Subcutaneous adipose tissue (tissue), 4 donors: Measurements from ENCODE around the gene PDCD5. TPM values are rescaled to one million over a fixed set of nuclear protein-coding genes. Genes with fewer than 3 reads are reported as not detected.

Experiments
- small RNA-seq: library from RNA; depleted of rRNA; stranded (forward); fragments of <200 nt; gene quantifications from one replicate; pipeline ENCODE3, GENCODE V24; 2016
- total RNA-seq, 4 donors: library from RNA; depleted of rRNA; stranded (reverse); fragments of >200 nt; gene quantifications; one replicate each; pipeline ENCODE4 v1.1.0, GENCODE V29; 2016
- TF ChIP-seq, protein P1 (sequence below): fragments of 450-650 bp; IDR thresholded peaks from one replicate; pipeline ENCODE4 v1.5.1; 2016; ENCODE audit warnings: low read depth, mild to moderate bottlenecking, control low read depth, antibody characterized with exemption, moderate library complexity

Gene PDCD5
- total RNA-seq, 4 donors from 2014 or later: 84.7 to 132 (median 89.3) TPM

DNA sequence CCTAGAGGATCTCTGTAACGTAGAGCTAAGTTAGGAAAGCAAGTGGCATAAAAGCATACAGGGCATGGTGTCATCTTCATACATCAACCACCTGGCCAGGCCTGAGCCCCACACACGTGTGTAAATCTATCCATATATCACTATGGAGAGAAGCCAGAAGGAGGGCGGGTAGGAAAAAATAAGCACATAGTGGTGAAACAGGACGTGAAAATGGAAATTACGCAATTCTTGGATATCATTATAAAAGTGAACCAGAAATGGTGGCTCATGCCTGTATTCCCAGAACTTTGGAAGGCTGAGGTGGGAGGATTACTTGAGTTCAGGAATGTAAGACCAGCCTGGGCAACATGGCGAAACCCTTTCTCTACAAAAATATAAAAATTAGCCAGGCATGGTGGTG lies 43.4 kb downstream of the PDCD5 start:
- TF ChIP-seq, protein P1, sequence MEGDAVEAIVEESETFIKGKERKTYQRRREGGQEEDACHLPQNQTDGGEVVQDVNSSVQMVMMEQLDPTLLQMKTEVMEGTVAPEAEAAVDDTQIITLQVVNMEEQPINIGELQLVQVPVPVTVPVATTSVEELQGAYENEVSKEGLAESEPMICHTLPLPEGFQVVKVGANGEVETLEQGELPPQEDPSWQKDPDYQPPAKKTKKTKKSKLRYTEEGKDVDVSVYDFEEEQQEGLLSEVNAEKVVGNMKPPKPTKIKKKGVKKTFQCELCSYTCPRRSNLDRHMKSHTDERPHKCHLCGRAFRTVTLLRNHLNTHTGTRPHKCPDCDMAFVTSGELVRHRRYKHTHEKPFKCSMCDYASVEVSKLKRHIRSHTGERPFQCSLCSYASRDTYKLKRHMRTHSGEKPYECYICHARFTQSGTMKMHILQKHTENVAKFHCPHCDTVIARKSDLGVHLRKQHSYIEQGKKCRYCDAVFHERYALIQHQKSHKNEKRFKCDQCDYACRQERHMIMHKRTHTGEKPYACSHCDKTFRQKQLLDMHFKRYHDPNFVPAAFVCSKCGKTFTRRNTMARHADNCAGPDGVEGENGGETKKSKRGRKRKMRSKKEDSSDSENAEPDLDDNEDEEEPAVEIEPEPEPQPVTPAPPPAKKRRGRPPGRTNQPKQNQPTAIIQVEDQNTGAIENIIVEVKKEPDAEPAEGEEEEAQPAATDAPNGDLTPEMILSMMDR: no peak

DNA sequence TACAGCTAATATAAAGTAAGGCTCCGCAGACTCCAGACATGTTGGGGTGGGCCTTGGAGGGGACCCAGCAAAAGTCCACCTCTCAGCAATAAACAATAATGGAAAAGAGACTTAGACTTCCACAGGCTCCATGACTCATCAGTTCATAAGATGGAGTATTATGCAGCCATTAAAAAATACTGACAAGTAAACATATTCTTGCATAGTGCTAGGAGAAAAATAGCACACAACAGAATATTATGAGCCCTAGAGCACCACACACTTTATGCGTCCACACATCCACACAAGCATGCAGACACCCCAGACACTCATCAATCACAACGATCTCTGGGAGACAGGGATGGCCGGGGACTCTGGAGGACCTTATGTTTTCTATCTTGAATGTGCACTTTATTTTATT lies 46.0 kb downstream of the PDCD5 start:
- TF ChIP-seq, protein P1: no peak

DNA sequence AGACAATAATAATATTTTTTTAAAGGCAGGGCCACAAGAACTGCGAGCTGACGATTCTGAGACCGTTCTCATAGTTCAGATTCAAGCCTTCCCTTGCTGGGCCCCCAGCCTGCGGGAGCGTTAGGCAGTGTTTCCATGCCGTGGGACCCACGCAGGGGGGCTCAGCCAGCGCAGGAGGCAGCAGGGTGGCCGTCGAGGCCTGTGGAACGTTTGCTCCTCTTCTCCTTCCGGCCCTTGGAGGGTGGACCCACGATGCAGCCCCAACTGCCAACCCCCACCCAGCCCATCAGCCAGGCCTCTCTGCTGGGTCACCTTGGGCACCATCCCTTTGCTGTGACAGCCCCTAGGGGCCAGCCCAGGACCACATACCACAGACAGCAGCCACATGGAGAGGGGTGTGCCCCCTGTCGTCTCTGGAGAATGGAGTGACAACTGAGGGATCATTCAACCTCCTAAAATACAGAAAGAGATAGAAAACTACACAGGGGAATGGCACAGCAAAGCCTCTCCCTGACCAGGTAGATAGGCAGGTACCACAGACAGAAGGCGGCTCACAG lies 46.8 kb downstream of the PDCD5 start:
- TF ChIP-seq, protein P1: no peak

DNA sequence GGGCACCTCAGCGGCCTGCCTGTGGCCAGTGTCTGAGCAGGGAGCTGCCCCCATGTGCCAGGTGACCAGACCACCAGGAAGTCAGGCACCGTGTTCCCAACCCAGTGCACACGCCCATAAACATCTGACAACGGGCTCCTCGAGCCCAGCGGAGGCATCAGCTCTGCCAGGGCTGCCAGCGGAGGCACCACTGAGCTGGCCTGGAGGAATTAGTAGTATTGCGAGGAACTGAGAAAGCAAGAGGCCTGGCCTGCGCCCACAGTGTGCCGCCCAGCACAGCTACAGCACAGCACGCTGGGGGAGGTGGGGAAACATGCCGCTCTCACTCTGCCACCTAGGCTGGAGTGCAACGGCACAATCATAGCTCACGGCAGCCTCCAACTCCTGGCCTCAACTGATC lies 49.3 kb downstream of the PDCD5 start:
- TF ChIP-seq, protein P1: no peak

DNA sequence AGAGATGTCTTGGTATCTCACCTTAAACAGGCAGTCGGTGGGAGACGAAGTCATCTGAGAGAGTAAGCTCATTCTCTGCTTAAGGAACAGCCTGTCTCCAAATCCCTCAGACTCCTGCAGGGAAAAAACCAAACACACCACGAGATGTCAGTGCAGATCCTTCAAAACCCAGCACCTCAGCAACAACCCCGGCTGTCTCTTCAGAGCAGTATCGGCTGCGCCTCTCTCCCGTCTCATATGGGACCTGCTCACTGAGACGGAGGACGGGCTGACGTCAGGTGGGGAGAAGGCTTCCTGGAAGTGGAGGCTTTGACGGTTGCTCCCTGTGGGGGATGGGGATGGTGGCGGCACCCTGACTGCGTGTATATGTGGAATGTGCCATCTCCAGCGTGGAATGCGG lies 50.4 kb downstream of the PDCD5 start:
- TF ChIP-seq, protein P1: no peak

Small RNAs within 50 kb of the gene (small RNA-seq; reads per million reads assigned to genes)
- not detected for gene SNORA68B

Other genes starting within 250 kb of the PDCD5 start
- gene ZNF507, start 235.6 kb upstream of the PDCD5 start, total RNA-seq: 10 to 100 TPM; 14.1 to 22.0 (median 20.3) TPM
- gene DPY19L3, start 175.4 kb upstream of the PDCD5 start, total RNA-seq: 10 to 100 TPM; 16.6 to 38.6 (median 34.7) TPM
- gene ANKRD27, start 94.0 kb downstream of the PDCD5 start, total RNA-seq: 10 to 100 TPM; 22.8 to 28.2 (median 26.9) TPM
- gene RGS9BP, start 94.7 kb downstream of the PDCD5 start, total RNA-seq: under 1 TPM in 2 of 4 donors, not detected in 2; 0.16 to 0.51 TPM
- 10 to 100 TPM in 1 of 4 donors, 1 to 10 TPM in 3; 4.4 to 10.4 (median 9.4) TPM for gene NUDT19, start 110.6 kb downstream of the PDCD5 start, total RNA-seq
- 1 to 10 TPM in 1 of 4 donors, not detected in 3; 1.2 TPM for gene TDRD12, start 138.6 kb downstream of the PDCD5 start, total RNA-seq